ENCODE data around the gene NKAIN4. TPM values are rescaled to one million over a fixed set of nuclear protein-coding genes. Genes with fewer than 3 reads are reported as not detected.

NKAIN4 gene
- total RNA-seq, 1 donor from 2014 or later, result not detected

DNA sequence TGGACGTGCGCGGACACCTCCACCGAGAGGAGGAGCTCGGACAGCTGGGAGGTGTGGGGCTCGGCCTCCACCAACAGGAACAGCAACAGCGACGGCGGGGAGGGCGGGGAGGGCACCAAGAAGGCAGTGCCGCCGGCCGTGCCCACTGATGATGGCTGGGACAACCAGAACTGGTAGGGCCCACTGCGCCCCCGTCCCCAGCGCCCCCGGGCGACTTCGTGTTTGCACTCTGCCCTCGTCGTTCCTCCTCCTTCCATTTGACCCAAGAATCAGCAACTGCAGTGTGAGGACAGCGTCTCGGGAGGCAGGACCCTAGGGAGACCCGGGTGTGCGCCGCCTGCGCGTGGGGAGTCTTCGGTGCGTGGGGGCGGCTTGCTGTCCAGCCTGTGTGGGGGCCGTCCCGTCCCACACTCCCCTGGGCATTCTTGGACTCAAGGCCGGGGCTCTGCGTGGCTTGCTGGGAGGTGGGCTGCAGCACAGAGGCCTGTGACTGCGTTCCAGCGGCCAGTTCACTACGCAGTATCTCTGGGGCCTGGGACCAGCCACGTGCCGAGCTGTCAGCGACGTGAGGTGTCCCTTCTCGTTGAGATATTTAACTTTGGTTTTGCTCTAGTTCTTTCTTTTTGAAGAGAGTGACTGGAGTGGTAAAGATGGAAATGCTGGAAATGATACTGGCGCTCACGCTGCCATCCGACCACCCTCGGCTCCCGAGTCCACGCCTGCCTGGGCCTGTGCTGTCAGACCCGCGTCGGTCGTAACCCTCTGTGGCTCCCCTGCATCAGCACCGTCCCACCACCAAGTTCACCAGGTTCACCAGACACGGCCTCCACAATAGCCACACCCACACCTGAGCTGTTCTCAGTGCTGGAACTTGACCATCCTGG, 33.7 kb upstream of the NKAIN4 start:
- no peak for DNase-seq

DNA sequence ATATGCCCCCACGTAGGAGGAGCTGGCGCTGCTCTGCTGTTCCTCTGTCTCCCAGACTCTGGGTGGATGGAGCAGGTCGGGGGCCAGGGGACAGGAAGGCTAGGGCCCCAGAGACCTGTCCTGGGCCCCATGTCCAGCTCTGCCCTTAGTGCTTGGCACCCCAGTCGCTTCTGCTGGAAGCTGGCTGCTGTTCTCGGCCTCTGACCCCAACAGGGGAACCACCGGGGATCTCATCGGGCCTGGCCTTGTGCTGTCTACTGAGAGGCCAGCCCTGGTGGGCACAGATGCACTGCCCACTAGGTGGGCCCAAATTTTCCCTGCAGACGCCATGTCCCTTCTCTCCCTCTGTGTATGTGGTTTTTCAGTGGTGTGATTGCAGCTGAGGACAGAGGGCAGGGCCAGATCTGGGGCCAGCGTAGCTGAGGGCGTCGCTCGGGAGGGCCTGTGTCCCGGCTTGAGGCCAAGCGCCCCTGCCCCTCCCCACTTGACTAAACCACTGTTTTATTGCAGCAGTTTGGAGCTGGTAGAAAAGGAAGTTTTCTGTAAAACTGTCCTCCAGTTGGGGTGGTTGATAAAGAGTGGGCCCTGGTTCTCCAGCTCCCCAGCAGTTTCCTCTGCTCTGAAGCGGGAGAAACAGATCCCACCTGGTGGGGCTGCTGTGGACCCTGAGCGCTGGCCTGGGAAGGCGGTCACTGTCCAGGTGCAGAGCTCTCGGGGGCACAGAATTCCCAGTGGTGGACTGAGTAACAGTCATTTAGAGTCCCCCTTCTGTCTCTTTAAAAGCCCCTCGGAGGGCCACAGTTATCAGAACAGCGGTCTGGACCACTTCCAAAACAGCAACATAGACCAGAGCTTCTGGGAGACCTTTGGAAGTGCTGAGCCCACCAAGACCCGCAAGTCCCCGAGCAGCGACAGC, 32.8 kb upstream of the NKAIN4 start:
- DNase-seq, result no peak

DNA sequence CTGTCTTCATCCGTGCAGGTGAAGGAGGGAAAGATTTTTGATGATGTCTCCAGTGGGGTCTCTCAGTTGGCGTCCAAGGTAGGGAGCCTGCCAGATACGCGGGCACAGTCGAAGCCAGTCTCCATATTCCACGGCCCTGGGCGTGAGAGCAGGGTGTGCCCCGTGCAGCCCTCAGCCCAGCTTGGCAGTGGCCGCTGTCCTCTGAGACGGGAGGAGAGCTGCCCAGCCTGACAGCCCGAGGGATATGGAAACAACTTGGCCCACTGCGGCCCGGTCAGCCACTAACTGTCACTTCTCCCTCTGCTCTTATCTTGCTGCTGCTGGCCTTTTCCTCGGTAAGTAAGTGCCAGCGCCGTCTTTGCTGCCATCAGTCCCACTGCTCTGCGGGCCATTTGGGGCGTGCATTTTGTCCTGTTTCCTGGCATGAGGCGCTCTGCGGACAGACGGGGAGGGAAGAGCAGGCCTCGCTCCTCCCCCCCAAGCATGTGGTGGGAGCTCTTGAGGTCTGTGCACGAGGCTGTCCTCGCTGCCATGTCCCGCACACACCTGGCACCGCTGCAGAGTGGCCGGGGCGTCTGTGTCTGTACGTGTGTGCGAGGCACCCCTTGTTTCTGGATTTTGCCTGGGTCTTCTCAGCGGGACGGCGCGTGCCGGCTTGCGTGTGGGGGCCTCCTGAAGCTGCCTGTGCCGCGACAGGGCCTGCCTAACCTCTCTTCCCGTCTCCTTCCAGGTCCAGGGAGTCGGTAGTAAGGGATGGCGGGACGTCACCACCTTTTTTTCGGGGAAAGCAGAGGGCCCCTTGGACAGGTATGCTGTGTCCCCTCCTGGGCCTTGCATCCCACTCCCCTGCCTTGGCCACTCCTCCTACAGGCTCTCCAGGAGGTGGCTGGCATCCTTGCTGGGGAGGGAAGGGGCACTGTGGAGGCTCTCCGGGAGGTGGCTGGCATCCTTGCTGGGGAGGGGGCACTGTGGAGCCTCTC, 31.7 kb upstream of the NKAIN4 start:
- DNase-seq, result no peak

- no peak for DNase-seq
Measured at GRCh38 chr20:63284981-63285524, 30.8 kb upstream of the NKAIN4 start.

DNA sequence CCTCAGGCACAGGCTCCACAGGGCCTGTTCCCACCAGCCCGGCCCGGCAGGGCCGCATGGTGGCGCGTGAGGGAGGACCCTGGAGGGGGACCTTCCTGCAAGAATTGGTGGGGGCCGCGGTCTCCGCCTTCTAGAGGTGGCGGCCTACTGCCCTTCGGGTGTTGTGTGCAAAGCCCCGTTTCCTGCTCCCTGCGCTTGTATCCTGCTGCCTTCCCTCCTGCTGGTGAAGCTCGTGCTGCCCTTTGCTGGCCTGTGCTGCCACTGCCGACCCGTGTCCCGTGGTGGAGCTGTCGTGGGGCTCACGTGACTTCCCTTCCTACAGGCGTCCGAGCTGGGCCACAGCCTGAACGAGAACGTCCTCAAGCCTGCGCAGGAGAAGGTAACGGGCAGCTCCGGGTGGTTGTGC, 30.3 kb upstream of the NKAIN4 start:
- DNase-seq, result peak; percentile 19

DNA sequence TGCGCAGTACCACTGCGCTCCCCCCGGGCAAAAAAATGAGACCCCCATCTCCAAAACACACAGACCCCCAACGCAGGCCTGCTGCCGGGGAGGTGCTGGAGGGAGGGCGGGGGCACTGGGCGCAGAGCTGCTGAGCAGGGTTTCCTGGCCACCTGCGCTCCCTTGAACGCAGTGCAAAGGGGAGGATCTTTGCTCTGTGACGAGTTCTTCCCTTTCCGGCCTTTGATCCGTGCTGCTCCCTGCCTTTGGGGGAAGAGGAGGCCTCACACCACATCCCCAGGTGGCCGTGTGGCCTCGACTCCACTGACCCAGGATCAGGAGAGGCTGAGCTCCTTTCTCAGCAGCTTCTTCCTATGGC, 29.8 kb upstream of the NKAIN4 start:
- DNase-seq, result peak; percentile 53

DNA sequence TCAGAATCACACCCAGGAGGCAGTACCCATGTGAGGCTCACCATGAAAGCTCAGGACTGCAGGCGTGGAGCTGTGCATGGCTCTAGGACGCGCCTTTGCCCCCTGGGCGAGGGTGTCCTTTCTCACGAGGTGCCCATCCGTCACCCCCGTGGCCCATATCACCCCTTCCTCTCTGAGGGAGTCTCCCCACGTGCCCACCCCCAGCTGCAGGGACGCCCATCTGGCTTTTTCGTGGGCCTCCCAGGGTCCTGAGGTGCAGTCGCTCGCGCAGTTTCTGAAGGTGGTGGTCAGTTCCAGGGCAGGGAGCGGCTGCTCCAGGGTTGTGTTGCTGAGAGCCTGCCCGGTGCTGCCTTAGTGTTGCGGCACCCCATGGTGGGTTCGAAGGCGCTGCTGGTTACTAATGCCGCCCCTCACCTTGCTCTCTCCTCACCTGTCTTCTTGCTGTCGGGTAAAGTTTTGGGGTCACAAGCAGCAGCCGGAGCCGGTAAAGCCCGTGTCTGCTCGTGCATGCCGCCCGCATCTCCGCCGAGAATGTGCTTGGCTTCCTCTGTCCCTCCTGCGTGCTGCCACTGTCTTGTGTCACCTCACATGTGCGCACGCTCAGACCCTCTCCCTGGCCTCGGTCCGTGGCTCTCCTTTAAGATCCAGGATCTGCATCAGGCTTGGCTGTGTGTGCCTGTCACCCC, 29.3 kb upstream of the NKAIN4 start:
- DNase-seq, result no peak

DNA sequence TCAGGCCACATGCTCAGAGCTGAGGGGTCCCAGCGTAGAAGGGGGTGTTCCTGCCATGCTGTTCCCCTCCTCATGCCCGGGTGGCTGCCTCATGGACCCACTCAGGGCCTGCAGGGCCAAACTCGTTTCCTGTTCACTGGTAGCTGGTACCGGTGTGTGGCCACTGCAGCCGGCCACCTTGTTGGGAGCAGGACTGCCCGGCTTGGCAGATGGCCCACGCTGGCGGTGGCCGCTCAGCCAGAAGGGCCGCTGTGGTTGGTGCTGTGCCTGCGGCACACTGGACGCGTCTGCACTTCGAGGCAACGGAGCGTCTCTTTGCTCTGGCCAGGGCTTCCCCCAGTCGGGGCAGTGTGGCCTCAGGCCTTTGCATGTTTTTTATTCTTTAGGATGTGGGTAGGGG, 28.7 kb upstream of the NKAIN4 start:
- DNase-seq, result no peak

- no peak for DNase-seq
Measured at GRCh38 chr20:63281742-63282665, 27.7 kb upstream of the NKAIN4 start.

GRCh38 chr20:63280929-63281545, 26.8 kb upstream of the NKAIN4 start:
- DNase-seq, result peak; percentile 12

DNA sequence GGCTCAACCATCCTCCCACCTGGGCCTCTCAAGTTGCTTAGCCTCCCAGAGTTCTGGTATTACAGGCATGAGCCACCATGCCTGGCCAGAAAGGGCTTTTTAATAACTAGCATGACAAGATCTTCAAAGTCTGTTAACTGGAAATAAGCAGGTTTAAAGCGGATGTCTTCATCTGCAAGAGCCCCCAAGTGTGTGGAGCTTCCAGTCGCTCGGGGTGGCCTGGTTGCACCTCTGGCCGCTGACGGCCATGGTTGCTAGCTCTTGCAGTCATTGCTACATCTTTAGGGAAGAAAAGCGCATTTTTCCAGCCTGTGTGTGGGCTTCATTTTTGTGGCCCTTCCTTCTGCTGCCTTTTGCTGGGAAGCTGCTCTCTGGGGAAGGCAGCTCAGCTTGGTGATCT, 26.1 kb upstream of the NKAIN4 start:
- no peak for DNase-seq

GRCh38 chr20:63279931-63280330, 25.7 kb upstream of the NKAIN4 start:
- no peak for DNase-seq

- no peak for DNase-seq
Measured at GRCh38 chr20:63278661-63279060, 24.4 kb upstream of the NKAIN4 start.

DNA sequence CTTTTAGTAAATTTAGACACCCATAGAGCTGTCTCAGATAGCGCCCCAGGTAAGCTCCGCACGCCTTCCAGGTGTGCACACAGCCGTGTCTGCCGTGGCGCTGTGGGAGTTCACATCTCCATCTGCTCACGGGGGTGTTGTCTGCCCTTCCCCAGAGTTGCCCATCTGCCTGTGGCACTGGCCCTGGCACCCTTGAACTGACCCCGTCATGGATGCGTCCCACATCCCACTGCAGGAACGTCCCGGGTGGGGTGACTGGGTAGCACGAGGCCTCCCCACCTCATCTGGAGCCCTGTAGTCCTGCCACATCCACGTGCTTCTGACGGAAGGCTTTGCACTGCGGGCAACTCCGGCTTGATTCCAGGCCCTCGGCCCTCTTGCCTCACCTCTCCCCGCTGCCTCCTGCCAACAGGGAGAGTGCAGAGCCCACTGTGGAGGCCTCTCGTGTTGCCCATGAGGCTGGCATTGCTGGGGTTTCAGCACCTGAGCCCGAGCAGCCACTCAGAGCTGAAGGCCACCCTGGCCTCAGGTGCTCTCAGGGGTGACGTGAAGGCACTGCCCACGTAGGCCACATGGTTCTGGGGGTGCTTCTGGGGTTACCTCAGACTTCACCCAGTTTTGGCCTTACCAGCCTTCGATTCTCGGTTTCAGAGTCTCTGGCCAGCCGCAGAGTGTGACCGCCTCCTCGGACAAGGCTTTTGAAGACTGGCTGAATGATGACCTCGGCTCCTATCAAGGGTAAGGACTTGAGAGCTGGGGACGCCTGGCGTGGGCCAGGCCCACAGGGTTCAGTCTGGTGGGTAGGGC, 23.4 kb upstream of the NKAIN4 start:
- DNase-seq, result no peak

- DNase-seq, result no peak
Measured at GRCh38 chr20:63276956-63277355, 22.7 kb upstream of the NKAIN4 start.

GRCh38 chr20:63275825-63276224, 21.6 kb upstream of the NKAIN4 start:
- no peak for DNase-seq

DNA sequence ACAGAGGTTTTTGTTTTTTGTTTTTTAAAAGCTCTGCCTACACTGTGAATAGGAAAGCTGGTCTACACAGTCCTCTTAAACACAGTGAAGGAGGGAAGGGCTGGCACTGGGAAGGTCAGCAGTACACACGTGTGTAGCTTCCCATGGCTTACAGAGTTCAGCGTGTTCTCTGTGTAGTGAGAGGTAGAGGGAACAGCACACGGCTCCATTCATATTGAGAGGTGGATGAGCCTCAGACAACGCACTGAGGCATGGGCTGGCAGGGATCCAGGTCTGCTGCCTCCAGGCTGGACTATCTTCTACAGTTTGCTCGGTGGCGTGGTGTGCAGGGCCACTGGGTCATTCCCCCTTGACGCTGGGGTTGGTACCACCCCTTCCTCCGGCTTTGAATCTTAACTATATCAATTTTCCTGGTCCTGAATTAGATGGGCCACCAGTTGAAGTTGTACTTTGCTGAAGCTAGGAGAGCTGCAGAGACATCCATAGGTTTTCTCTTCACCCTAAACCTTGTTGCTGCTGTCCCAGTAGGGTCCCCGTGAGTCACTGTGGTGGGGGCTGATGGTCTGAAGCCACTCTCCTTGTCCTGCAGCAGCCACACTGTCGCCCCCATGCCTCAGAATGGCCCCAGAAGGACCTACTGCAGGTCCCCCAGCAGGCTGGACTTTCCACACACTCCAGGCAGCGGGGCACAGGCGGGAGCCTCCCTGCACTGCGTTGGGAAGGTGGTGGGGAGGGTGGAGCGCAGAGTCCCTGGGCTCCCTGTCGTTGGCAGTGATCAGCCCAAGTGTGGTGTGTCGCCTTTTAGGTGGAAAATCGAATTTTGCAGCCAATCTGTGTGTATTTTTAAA, 20.3 kb upstream of the NKAIN4 start:
- no peak for DNase-seq

Data from dermis blood vessel endothelial cell (primary cell).